GM04503 (cell line): ENCODE data around the gene ME1.
"Not testable (repeated sequence)": the region's sequence is repeated elsewhere in the genome, so short reads cannot be mapped to it uniquely, and the experiment has no call there.

ENCODE experiments used
- DNase-seq: peaks from one replicate; pipeline ENCODE4 v3.0.0-alpha.2; 2012; ENCODE audit warnings: low read depth

The ME1 gene

DNA sequence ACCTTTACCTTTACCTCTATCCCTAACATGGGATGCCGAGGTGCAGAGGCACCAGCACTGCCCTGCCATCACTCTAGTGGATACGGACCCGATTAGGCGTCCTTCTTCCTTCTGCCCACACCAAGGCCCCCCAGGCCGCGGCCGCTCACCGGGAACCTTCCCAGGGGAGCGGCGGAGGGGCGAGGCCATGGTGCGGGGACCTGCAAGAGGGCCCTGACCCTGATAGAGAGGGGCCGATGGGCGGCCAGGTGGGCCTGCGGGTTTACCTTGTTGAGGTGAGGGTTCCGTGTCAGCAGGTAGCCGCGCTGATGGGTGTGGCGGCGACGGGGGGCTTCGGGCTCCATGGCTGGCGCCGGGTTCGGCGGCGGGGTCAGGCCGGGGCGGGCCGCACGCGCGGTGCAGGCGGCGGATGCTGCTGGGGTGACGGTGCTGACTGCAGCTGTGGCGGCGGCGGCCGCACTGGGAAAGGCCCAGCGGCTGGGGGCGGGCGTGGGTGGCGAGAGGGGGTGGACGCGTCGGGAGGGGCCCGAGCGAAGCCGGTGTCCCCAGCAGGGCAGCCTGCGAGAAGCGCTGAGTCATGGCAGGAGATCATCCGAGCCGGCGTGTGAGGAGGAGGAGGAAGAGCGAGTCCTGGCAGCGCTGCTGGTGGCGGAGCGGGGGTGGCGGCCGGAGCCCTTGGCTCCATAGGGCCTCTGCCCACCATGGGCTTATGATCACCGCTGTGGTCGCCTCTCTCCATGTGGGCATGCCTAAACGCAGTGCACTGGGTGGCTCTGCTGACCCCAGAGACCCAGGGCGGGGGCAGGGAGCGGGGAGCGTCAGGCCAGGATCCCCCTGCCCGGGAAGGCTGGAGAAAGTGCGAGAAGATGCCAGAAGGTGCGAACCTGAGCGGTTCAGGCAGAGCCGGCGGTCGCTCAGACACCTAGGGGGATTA is at the start of gene ME1:
Gene ME1, minus strand, starts transcription at position 441 of the 934 bp plus-strand sequence. Its CDS starts 97 bp downstream, at position 344.
- DNase-seq, result no peak

DNA sequence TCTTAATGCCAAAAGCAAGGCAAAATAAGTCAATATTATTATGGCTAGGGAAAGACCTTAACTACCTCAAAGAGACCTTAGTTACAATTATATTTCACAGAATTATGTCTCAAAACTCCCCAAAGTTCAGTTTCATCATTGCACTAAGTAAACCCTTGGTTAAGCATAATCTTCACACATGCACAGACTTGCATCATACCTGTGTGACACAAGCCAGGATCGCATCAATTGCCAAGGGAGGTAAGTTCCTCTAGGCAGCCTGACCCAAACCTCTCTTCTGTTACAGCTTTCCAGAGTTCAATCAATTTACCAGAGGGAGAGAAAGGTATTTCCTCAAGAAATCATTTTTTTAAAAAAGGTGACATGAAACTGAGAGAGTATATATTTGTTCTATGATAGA is 49.6 kb upstream of the ME1 start:
- DNase-seq, result no peak

DNA sequence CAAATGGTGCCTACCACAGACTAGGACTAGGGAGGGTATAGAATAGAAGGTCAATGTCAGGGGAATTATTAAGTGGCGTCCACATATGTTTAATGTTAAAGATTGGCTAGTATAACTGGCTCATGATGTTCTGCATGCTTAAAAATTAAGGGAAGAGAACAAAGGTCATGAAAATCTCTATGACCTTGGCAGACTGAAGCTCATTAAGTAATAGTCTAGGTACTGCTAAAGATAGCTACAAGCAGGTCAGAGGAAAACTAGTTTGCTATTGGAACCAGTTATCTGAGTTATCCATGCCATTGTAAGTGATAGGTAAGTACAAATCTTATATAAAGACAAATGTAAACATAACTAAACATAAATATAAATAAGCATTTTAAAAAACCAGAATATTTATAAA is 48.5 kb upstream of the ME1 start:
- DNase-seq, result no peak

DNA sequence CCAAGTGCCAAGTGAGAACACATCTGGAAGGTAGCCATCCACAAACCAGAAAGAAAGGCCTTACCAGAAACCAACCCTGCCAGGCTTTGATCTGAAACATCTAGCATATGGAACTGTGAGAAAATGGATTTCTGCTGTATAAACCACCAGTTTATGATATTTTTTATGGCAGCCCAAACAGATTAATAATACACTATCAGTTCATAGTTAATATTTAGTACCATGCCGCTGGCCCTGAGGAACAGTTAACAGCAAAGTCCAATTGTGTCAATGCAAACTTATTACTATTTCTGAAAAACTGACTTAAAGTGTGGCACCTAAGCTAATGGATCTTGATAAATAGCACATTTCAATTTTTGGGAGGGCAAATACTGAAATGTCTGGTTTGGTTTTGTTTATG is 46.1 kb upstream of the ME1 start:
- DNase-seq, result no peak

DNA sequence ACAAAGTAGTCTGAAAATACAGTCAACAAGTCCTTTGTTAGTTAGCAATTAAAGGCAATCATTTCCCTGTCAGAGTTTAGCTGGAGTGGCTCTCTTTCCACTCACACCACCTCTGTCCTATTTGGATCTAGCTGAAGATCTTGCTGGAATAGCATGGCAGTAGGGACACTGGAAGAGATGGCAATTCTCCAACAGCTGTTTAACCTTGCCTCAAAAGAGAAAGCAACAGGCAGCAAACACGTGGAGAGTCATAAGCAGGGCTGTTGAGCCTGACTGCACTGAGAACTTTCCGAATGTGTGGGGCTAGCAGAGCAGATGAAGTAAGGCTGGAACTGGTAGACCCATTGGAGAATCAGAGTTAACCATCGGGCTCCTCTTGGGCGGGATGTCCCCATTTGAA is 43.5 kb upstream of the ME1 start:
- no peak for DNase-seq

DNA sequence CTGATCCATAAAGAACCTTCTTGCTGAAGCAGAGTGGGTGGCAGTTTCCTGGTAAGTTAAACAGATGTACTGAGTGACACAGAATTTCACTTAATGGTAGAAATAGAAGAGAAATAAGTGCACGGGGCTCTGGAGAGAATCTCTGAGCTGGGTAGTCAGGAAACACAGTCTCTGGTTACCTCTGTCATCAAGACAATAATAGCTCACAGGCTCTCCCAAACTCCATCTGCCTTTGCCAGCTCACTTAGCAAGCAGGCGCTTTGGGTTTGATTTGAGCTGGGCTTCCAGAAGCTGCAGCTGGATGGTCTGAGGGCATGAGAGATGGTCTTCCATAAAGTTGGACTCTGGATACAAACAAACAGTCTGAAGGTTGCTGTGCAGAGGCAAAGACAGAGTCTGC is 41.9 kb upstream of the ME1 start:
- no peak for DNase-seq

DNA sequence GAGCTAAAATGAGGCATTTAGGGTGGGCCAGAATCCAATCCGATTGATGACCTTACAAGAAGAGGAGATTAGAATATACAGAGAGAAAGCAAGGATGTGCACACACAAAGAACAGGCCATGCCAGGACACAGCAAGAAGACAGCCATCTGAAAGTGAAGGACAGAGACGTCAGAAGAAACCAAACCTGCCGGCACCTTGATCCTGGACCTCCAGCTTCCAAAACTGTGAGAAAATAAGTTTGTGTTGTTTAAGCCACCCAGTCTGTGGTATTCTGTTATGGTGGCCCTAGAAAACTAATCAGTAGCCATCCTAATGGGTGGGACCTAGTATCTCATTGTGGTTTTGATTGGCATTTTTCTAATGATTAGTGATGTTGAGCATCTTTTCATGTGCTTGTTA is 39.7 kb upstream of the ME1 start:
- no peak for DNase-seq

DNA sequence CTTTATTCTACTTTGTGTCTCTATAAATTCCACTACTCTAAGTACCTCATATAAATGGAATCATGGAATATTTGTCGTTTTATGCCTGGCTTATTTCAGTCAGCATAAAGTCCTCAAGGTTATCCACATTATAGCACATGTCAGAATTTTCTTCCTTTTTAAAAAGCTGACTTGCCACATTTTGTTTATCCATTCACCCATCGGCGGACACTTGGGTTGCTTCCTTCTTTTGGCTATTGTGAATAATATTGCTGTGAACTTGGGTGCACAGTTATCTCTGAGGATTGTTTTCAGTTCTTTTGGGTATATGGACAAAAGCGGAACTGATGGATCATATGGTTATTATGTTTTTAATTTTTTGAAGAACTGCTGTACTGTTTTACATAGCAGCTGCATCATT is 39.1 kb upstream of the ME1 start:
- no peak for DNase-seq

DNA sequence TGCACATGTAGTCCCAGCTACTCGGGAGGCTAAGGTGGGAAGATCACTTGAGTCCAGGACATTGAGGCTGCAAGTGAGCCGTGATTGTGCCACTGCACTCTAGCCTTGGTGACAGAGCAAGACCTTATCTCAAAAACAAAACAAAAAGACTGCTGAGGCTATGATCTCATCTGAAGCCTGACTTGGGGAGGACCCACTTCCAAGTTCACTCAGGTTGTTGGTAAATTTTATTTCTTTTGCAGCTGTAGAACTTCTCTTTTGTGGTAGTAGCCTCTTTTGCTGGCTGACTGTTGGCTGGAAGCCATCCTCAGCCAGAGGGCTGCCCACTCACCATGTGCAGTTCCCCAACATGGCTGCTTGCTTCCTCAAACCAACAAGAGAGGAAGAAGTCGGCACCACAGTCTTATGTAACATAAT is 36.8 kb upstream of the ME1 start:
- DNase-seq, result no peak

DNA sequence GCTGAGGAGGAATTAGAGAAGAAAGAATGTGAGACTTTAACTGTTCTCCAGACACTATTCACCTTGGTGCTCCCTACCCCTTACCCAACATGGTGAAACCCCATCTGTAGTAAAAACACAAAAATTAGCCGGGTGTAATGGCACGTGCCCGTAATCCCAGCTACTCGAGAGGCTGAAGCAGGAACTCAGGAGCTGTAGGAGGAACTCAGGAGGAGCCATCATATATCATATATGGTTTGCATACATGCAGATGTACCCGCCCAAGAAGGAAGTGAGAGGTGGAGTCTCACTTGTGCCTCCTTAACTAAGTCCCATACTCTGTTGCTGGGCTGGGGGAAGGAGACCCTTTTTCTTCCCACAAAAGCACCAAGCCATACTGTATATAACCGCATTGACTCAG is 35.5 kb upstream of the ME1 start:
- no peak for DNase-seq

DNA sequence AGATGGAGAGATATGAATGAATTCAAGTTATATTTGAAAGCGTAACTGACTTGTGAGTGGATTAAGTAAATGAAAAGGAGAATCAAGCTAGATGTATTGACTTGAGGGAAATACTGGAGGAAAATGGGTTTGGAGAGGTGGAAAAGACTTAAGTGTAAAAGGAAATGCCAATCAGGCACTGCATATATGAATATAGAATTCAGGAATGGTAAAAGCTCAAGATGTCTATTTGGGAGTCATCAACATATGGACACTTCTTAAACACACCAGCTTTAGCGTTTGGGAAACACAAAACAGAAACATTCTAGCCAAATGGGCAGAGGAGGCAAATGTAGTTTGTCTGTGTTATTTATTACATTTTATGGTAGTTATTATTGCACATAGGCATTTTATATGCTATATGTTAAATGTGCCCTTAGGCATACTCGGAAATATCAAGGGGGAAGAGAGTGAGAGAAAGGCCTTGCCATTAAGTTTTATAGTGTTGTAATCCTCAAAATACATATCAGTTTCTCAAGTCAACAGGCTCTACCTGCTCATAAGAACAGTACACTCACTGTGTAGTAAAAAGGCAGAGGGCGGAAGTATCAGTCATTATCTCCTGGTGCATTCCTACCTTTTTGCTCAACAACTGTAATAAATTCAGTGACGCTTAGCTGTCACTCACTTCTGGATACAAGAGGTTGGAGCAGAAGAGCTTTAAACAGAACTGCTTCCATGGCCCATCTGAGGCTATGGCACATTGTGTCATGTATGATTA is 33.7 kb upstream of the ME1 start:
- DNase-seq, result no peak

DNA sequence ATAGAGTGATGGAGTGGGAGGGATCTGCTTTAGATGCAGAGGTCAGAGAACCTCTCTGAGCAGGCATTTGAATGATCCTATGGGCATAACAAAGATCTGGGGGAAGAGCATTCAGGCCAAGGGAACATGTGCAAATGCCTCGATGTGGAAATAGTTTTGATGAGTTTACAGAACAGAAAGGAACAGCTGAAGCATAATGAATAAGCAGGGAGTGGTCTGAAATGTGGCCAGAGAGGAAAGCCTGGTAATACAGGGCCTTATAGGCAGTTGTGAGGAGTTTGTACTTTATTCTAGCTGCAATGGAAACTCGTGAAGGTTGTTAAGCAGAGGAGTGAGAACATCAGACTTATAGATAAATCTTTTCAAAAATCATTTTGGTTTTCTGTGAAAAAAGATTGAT is 33.0 kb upstream of the ME1 start:
- no peak for DNase-seq

DNA sequence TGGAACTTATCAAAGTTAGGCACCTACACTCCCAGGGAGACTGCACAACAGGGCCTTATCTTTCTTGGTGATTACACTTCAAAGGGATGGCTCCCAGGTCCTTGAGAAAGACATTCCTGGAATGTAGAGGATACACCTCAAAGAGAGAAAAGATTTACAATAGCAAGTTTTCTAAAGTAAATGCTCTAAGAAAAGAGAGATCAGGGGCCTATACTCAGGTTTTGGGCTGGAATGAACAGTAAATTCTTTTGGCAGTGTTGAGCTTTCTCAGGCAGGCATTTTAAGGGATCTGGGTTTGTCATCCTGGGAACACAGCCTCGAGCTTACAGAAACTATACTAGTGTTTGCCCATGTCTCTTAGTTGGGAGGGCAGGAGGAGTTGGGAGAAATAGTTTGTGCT is 31.7 kb upstream of the ME1 start:
- DNase-seq, result no peak

DNA sequence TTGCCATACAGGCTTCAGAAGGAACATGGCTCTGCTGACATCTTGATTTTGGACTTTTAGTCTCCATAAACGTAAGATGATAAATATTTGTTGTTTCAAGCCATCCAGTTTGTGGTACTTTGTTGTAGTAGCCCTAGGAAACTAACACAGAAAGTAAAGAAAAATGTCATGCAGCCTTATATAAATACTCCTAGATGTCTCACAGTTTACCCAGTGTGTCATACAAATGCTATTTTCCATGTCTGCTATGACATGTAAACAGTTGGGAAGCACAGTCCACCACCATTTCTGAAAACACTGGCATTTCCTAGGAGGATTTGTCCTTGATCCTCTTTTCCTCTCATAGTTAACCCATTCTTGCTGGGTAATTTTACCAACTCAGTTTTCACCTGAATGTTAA is 30.6 kb upstream of the ME1 start:
- no peak for DNase-seq

DNA sequence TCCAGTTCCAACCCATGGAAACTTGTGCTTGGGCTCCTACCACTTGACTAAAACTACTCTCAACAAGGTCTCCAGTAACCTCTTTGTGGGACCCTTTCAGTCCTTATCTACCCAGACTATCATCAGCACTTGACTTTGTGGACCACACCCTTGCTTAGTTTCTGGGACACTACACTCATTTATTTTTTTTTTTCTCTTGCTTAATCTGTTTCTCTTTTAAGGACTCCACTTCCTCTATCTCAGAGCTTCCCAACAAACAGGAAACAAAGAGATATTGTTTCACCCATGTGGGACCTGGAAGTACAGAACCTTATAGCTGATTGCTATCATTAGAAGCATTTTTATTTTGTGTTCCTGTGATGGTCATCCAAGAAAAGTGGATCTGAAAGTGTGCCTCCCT is 28.8 kb upstream of the ME1 start:
- DNase-seq, result no peak

DNA sequence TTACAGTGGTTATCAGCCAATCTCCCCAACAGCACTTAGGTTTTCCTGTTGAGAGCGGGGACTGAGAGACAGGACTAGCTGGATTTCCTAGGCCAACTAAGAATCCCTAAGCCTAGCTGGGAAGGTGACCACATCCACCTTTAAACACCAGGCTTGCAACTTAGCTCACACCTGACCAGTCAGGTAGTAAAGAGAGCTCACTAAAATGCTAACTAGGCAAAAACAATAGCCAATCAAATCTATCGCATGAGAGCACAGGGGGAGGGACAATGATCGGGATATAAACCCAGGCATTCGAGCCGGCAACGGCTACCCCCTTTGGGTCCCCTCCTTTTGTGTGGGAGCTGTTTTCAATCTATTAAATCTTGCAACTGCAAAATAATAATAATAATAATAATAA is 19.2 kb upstream of the ME1 start:
- DNase-seq, result not testable (repeated sequence)

DNA sequence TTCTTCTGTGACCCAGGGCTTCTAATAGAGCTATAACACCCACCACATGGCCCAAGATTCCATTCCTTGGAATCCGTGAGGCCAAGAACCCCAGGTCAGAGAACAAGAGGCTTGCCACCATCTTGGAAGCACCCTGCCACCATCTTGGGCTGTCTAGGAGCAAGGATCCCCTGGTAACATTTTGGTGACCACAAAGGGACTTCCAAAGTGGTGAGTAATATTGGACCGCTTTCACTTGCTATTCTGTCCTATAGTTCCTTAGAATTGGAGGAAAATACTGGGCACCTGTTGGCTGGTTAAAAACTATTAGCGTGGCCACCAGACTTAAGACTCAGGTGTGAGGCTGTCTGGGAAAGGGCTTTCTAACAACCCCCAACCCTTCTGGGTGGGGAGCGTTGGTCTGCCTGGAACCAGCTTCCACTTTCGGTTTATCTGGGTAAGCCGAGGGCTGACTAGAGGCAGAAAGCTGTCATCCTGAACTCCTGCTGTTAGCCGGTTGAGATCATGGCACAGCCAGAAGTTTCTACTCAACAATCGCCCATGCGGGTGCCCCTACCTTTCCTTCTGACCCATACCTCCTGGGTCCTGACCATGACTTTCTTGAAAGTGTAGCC is 13.3 kb upstream of the ME1 start:
- not testable (repeated sequence) for DNase-seq

DNA sequence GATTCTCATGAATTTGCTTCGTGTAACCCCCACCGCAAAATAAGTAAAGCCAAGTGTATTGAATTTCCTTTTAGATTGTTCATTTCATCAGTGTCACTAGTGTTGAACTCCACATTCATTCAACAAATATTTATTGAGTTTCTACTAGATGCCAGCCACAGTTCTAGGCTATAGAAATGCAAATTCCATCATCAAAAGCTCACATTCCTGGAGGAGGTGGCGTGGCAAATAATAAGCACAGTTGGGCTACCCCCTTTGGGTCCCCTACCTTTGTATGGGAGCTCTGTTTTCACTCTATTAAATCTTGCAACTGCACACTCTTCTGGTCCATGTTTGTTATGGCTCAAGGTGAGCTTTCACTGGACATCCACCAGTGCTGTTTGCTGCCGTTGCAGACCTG is 12.7 kb upstream of the ME1 start:
- DNase-seq, result no peak

DNA sequence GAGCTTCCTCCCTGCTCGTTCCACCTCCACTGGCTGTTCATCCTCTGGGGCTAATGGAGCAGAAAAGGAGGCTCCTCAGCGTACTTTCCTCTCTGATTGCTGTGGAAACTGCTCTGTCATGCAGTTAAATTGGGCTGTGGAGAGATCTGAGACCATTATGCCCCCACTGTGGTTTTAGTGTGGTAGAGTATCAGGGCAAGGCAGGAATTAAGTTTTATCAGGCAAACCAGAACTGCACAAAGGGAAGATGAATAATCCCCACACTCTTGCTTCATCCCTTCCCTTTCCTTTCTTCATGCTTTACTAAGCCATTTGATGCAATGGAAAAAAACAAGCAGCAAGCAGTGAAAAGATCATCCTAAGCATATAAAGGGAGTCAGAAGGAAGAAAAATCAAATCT is 11.9 kb upstream of the ME1 start:
- no peak for DNase-seq

DNA sequence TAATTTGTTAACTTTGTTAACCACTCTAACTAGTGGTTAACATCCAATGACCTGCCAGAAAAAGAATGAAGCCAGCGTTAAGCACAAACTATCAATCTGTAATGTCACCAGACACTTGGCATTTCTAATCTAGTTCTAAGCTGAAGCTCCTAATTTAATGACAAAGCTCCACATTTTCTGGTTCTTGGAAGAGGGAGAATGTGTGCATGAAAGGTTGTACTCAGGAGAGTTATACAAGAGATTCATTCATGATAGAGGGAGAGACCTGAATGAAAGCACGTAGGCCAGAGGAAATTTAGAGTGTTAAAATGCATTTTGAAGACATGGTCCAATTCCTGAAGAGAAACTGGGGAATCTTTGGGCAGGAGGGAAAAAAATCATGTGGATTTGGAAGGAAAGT is 8.3 kb upstream of the ME1 start:
- no peak for DNase-seq

DNA sequence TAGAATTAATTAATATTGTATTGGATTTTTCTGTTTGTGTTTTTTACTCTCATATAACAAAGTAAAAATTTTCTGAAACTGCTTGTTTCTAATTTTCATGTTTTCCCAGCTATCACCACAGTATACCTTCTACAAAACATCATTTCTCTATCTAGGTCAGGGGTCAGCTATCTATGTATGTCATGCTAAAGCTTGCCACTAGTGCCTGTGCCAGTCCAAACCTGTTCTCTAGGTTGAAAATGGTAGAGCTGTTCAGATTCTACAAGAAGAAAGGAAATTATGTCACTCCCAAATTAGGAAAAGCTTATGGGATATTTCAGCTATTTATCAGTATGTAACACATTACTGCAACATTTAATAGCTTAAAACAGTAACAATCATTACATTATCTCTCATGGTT is 5.8 kb upstream of the ME1 start:
- DNase-seq, result no peak

DNA sequence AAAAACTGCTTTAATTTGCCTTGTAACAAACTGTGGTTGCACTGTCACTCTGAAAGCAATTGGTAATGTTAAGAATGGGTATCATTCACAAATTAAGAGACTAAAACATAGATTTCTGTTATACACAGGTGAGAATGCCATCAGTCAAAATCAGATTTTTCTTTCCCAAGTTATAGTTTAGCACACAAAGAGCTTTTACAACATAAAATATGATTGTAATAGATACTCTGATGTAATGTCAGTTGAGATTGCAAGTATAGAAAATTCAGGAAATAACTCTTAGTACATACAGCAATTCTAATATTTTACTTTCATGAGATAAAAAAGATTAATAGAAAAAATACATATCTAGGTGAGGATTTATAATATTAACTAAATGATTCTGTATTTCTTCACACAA is 2.3 kb upstream of the ME1 start:
- no peak for DNase-seq

DNA sequence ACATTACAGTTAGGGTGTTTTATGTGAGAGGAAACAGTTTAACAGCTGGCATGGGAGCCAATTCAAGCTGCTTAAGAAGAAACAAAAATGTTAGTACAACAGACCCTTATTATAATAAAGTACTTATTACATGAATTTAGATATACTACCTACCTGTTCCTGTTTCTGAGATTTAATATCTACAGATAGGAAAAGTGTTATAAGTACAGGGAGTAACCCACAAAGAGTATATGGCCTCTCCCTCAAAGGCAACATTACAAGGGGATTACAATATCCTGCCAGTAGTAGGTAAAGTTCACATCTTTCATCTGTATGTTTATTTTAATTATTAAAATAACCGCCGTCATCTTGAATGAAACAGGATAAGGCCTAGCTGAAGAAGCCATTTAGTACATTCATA is 1.8 kb upstream of the ME1 start:
- DNase-seq, result no peak
